Mesenchymal stem cell (in vitro differentiated cells and primary cell): Measurements from ENCODE around the gene RPA3.
A peak's percentile ranks its signal among the peaks of the same experiment; 100 is the strongest.

Experiments used
- DNase-seq: peaks from one replicate; pipeline ENCODE4 v3.0.0-alpha.2; 2013
- H2AFZ ChIP-seq: one replicate; pipeline ENCODE4 v1.6.1; 2013; ENCODE audit warnings: low read depth, mild to moderate bottlenecking, control low read depth, inconsistent platforms, low read length, moderate library complexity
- H2AK5ac ChIP-seq: 2 replicates; pipeline ENCODE4 v1.6.1; 2013; ENCODE audit warnings: low read length, moderate library complexity, mild to moderate bottlenecking, inconsistent platforms; ENCODE audit not compliant: severe bottlenecking
- H2BK120ac ChIP-seq: one replicate; pipeline ENCODE4 v1.6.1; 2013; ENCODE audit warnings: low read depth, mild to moderate bottlenecking, inconsistent platforms, low read length, moderate library complexity
- H2BK12ac ChIP-seq, 2 experiments: one replicate each; pipeline ENCODE4 v1.6.1; 2013; ENCODE audit warnings: inconsistent platforms in 2 of 2, low read length in 2 of 2, mild to moderate bottlenecking in 2 of 2, moderate library complexity in 2 of 2, control low read depth in 1 of 2
- H2BK15ac ChIP-seq: one replicate; pipeline ENCODE4 v1.6.1; 2013; ENCODE audit warnings: mild to moderate bottlenecking, low read depth, inconsistent platforms; ENCODE audit not compliant: poor library complexity, severe bottlenecking
- H2BK5ac ChIP-seq: 2 replicates; pipeline ENCODE4 v1.6.1; 2013; ENCODE audit warnings: low read depth, mild to moderate bottlenecking, low read length, control low read depth, inconsistent platforms; ENCODE audit not compliant: poor library complexity, severe bottlenecking
- H3K14ac ChIP-seq, 2 experiments: one replicate each; pipeline ENCODE4 v1.6.1; 2013; ENCODE audit warnings: inconsistent platforms in 2 of 2, low read length in 2 of 2, control low read depth in 1 of 2, mild to moderate bottlenecking in 1 of 2, moderate library complexity in 1 of 2
- H3K18ac ChIP-seq, 2 experiments: one replicate each; pipeline ENCODE4 v1.6.1; 2013; ENCODE audit warnings: inconsistent platforms in 2 of 2, low read length in 2 of 2, control low read depth in 1 of 2, low read depth in 1 of 2, mild to moderate bottlenecking in 1 of 2
- H3K23ac ChIP-seq, 2 experiments: one replicate each; pipeline ENCODE4 v1.6.1; 2013; ENCODE audit warnings: inconsistent platforms in 2 of 2, low read length in 2 of 2, mild to moderate bottlenecking in 2 of 2, moderate library complexity in 2 of 2, control low read depth in 1 of 2
- H3K27ac ChIP-seq: 2 replicates; pipeline ENCODE4 v1.5.1; 2013; ENCODE audit warnings: mild to moderate bottlenecking, moderate library complexity, low read length, control low read depth, inconsistent platforms; ENCODE audit not compliant: poor library complexity, severe bottlenecking
- H3K27me3 ChIP-seq, 2 experiments: 2 replicates each; pipeline versions ENCODE4 v1.6.1 to v1.7.0; 2013; ENCODE audit warnings: low read length in 2 of 2, mild to moderate bottlenecking in 2 of 2, moderate library complexity in 2 of 2, control low read depth in 1 of 2, inconsistent platforms in 1 of 2; ENCODE audit not compliant: control insufficient read depth in 1 of 2, insufficient read depth in 1 of 2
- H3K36me3 ChIP-seq, 2 experiments: 2 replicates each; pipeline versions ENCODE4 v1.6.1 to v1.7.0; 2013; ENCODE audit warnings: low read length in 2 of 2, control low read depth in 1 of 2, inconsistent platforms in 1 of 2, low read depth in 1 of 2, mild to moderate bottlenecking in 1 of 2; ENCODE audit not compliant: insufficient read depth in 2 of 2, control insufficient read depth in 1 of 2
- H3K4ac ChIP-seq, 2 experiments: one replicate each; pipeline ENCODE4 v1.6.1; 2013; ENCODE audit warnings: inconsistent platforms in 2 of 2, low read length in 2 of 2, mild to moderate bottlenecking in 2 of 2, moderate library complexity in 2 of 2, control low read depth in 1 of 2, low read depth in 1 of 2
- H3K4me1 ChIP-seq: 2 replicates; pipeline ENCODE4 v1.6.1; 2013; ENCODE audit warnings: low read depth, low read length, control low read depth; ENCODE audit not compliant: control insufficient read depth, insufficient read depth
- H3K4me2 ChIP-seq: 2 replicates; pipeline ENCODE4 v1.6.1; 2013; ENCODE audit warnings: low read length, mild to moderate bottlenecking, inconsistent platforms; ENCODE audit not compliant: poor library complexity, severe bottlenecking
- H3K4me3 ChIP-seq, 2 experiments: 2 replicates each; pipeline versions ENCODE4 v1.5.1 to v1.7.0; 2013; ENCODE audit warnings: low read length in 2 of 2, mild to moderate bottlenecking in 2 of 2, control low read depth in 1 of 2, low read depth in 1 of 2; ENCODE audit not compliant: insufficient read depth in 1 of 2
- H3K79me1 ChIP-seq: replicated peaks from 2 replicates; pipeline ENCODE4 v1.6.1; 2013; ENCODE audit warnings: mild to moderate bottlenecking, control low read depth, low read length, inconsistent platforms; ENCODE audit not compliant: poor library complexity, severe bottlenecking
- H3K9ac ChIP-seq: 2 replicates; pipeline ENCODE4 v1.7.0; 2013; ENCODE audit warnings: mild to moderate bottlenecking, low read length, moderate library complexity
- H3K9me3 ChIP-seq: 2 replicates; pipeline ENCODE4 v1.7.0; 2013; ENCODE audit warnings: mild to moderate bottlenecking, low read length; ENCODE audit not compliant: control insufficient read depth
- H4K8ac ChIP-seq: one replicate; pipeline ENCODE4 v1.6.1; 2013; ENCODE audit warnings: inconsistent platforms, mild to moderate bottlenecking, low read length, moderate library complexity
- H4K91ac ChIP-seq: one replicate; pipeline ENCODE4 v1.6.1; 2013; ENCODE audit warnings: mild to moderate bottlenecking, low read length, inconsistent platforms
- WGBS: methylation state at CpG from one replicate; pipeline ENCODE4 v1.1.7; 2013; ENCODE audit warnings: mixed read lengths; 5-methylcytosine and 5-hydroxymethylcytosine counted together

Gene RPA3

DNA sequence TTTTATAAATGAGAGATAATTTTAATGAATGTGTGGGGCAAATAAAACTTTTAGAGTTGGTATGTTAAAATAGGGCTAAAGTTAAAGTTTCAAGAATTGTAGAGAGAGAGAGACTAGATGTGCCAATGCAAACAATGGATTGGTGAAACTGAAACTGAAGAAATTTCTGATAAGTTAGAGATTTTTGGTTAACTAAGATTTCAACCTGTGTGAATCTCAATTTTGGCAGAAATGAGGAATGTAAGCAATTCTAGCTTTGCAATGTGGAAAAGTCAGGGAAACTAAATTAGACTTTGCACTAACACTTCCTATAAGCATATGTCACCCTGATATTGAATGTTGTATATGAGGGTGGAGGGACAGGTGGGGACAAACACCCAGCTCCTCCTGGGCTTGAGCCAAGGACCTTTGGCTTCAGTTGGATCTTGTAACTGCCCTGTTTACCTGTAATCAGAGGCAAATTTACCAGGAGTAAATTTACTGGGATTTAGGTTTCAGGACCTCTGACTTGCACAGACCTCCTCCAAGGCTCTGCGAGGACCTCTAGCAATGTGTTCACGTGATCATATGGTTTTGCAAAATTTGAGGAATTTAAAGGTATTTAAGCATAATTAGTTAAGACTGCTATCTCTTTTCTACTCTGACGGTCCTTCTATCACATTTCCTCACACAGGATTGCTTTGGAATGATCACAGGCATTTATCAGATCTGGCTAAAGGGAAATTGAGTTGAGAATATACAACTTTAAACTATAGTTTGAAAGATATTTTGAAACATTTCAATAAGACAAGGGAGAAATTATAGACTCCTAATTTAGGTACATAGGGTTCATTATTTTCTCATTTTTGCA is 33.1 kb upstream of the RPA3 start:
- no peak for DNase-seq
- Histone ChIP-seq H3K27ac (no peak overlapping the region), H3K14ac (no peak overlapping the region), H2AK5ac (peak overlapping the region; percentile 19), H2BK12ac (no peak overlapping the region), H3K27me3 (no peaks in the 10 kb centered on the region), H3K4me2 (no peak overlapping the region), H2BK5ac (no peak overlapping the region), H3K18ac (no peak overlapping the region), H2BK15ac (no peak overlapping the region), H3K4ac (no peak overlapping the region), H4K8ac (no peak overlapping the region), H3K36me3 (no peaks in the 10 kb centered on the region), H2AFZ (no peak overlapping the region), H3K23ac (no peak overlapping the region), H3K9me3 (no peaks in the 10 kb centered on the region), H3K9ac (no peak overlapping the region), H3K79me1 (peaks cover 2% of the 10 kb centered on the region), H3K4me3 (no peak overlapping the region), H3K4me1 (no peaks in the 10 kb centered on the region), H4K91ac (no peak overlapping the region), H2BK120ac (no peak overlapping the region)
- 75% methylated on average over 1 of the region's 3 CpGs for WGBS

GRCh38 chr7:7750571-7751242 is 32.3 kb upstream of the RPA3 start:
- DNase-seq, result no peak

DNA sequence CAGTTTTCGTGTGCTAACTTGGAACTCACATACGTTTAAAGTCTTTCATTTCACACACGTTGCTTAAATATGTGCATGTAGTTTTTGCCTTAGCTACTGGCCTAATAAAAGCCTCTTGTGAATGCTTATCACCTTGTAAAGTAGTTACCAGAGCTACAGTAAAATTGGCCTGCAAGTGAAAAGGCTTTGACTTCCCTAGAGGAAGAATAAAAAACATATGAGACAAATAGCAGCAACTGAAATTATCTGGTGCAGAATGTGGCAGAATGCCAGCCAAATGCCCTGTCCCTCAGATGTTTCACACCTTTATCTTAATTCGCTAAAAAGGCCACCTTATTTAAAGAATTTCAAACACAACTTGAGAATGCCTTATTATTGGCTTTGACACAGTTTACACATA is 28.1 kb upstream of the RPA3 start:
- H2BK5ac ChIP-seq, result no peak overlapping the region
- H3K27ac ChIP-seq, result no peak overlapping the region
- H3K79me1 ChIP-seq, result peaks cover 6% of the 10 kb centered on the region
- no peak overlapping the region for H4K91ac ChIP-seq
- H3K4me3 ChIP-seq, result no peak overlapping the region
- no peak for DNase-seq
- WGBS, result 69% methylated on average over 3 of the region's 4 CpGs
- H2AK5ac ChIP-seq, result no peak overlapping the region
- H2BK15ac ChIP-seq, result no peak overlapping the region
- H3K4me1 ChIP-seq, result no peaks in the 10 kb centered on the region
- no peak overlapping the region for H3K4me2 ChIP-seq
- H4K8ac ChIP-seq, result no peak overlapping the region
- no peak overlapping the region for H3K18ac ChIP-seq
- H3K27me3 ChIP-seq, result no peaks in the 10 kb centered on the region
- no peak overlapping the region for H2BK12ac ChIP-seq
- no peak overlapping the region for H2BK120ac ChIP-seq
- H3K23ac ChIP-seq, result no peak overlapping the region
- H3K36me3 ChIP-seq, result no peaks in the 10 kb centered on the region
- H3K14ac ChIP-seq, result no peak overlapping the region
- H2AFZ ChIP-seq, result no peak overlapping the region
- H3K9me3 ChIP-seq, result no peaks in the 10 kb centered on the region
- no peak overlapping the region for H3K9ac ChIP-seq
- H3K4ac ChIP-seq, result no peak overlapping the region

More at GRCh38 chr7:7750571-7751242, 32.3 kb upstream of the RPA3 start:
- no peak overlapping the region for H3K4me2 ChIP-seq
- H2AK5ac ChIP-seq, result no peak overlapping the region
- no peaks in the 10 kb centered on the region for H3K4me1 ChIP-seq
- no peak overlapping the region for H3K27ac ChIP-seq
- H3K23ac ChIP-seq, result no peak overlapping the region
- no peak overlapping the region for H2BK120ac ChIP-seq
- peaks cover 4% of the 10 kb centered on the region for H3K79me1 ChIP-seq
- no peak overlapping the region for H3K9ac ChIP-seq
- no peak overlapping the region for H2BK15ac ChIP-seq
- H3K18ac ChIP-seq, result no peak overlapping the region
- H3K9me3 ChIP-seq, result no peaks in the 10 kb centered on the region
- WGBS, result 100% methylated on average over 1 of the region's 2 CpGs
- H2BK5ac ChIP-seq, result no peak overlapping the region
- no peaks in the 10 kb centered on the region for H3K36me3 ChIP-seq
- no peaks in the 10 kb centered on the region for H3K27me3 ChIP-seq
- no peak overlapping the region for H4K91ac ChIP-seq
- no peak overlapping the region for H4K8ac ChIP-seq
- no peak overlapping the region for H3K4ac ChIP-seq
- no peak overlapping the region for H3K14ac ChIP-seq
- H2AFZ ChIP-seq, result no peak overlapping the region
- no peak overlapping the region for H3K4me3 ChIP-seq
- H2BK12ac ChIP-seq, result no peak overlapping the region

DNA sequence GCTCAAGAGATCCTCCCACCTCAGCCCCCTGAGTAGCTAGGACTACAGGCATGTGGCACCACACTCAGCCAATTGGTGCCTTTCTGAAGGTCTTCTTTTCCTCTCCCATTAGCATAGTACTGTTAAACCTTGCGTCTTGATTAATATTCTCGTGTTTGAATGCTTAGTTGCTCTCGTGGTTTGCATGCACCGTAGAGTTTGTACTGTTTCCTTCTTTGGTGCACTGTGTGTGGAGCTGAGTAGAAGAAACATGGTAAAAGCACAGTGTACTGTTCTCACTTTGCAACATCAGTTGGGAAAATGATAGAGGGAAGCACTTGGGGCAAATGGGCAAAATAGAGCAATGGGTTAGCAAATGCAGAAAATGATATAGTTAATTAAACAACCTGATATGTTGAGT is 27.6 kb upstream of the RPA3 start:
- H3K4me2 ChIP-seq, result no peak overlapping the region
- no peak overlapping the region for H4K8ac ChIP-seq
- H3K4ac ChIP-seq, result no peak overlapping the region
- no peak overlapping the region for H2AFZ ChIP-seq
- H2BK5ac ChIP-seq, result no peak overlapping the region
- H2BK12ac ChIP-seq, result no peak overlapping the region
- no peaks in the 10 kb centered on the region for H3K27me3 ChIP-seq
- H3K9me3 ChIP-seq, result no peaks in the 10 kb centered on the region
- DNase-seq, result no peak
- H2BK120ac ChIP-seq, result no peak overlapping the region
- H3K36me3 ChIP-seq, result no peaks in the 10 kb centered on the region
- no peaks in the 10 kb centered on the region for H3K4me1 ChIP-seq
- no peak overlapping the region for H3K18ac ChIP-seq
- H4K91ac ChIP-seq, result no peak overlapping the region
- H3K23ac ChIP-seq, result no peak overlapping the region
- H3K4me3 ChIP-seq, result no peak overlapping the region
- WGBS, result 94% methylated on average over 4 of the region's 4 CpGs
- H3K14ac ChIP-seq, result peak overlapping the region in 1 of 2 experiments; percentile 44
- no peak overlapping the region for H2AK5ac ChIP-seq
- H3K9ac ChIP-seq, result no peak overlapping the region
- no peak overlapping the region for H2BK15ac ChIP-seq
- no peak overlapping the region for H3K27ac ChIP-seq
- H3K79me1 ChIP-seq, result peaks cover 6% of the 10 kb centered on the region
